SK-N-MC (cell line): ENCODE data around the gene CDYL.

Experiments
- EZH2 ChIP-seq: fragments of 200-600 bp; sonication (generic); IDR thresholded peaks from one replicate; pipeline ENCODE4 v1.6.1; 2017; ENCODE audit warnings: antibody characterized with exemption
- FOXP2 ChIP-seq: optimal IDR thresholded peaks from 2 replicates; pipeline ENCODE3; 2011; ENCODE audit warnings: mild to moderate bottlenecking, moderate library complexity; ENCODE audit not compliant: insufficient read depth; ENCODE audit errors: extremely low read length, control extremely low read depth
- POLR2AphosphoS5 ChIP-seq: IDR thresholded peaks from 2 replicates; pipeline ENCODE4 v1.6.1; 2012; ENCODE audit warnings: mild to moderate bottlenecking, low read depth, low read length, borderline replicate concordance

- TF ChIP-seq EZH2 (no peak), POLR2AphosphoS5 (no peak), FOXP2 (no peak)
These were observed 84.2 kb downstream of the CDYL start for GRCh38 chr6:4860387-4860786.
